PC-3 (cell line): ENCODE results near the gene TFF3. TPM values are rescaled to one million over a fixed set of nuclear protein-coding genes. Genes with fewer than 3 reads are reported as not detected.

Experiments
- ATAC-seq: fragments of 200-7000 bp; cut with Tn5 transposase; 2 replicates; pipeline ENCODE4 v1.9.1; 2020; ENCODE audit warnings: mild to moderate bottlenecking, moderate library complexity
- BruUV-seq: library from RNA; stranded (reverse); fragments of 400-500 nt; replicated peaks from 2 replicates; lab custom pipeline; 2021; lab: Mats Ljungman, UMichigan
- CTCF ChIA-PET: fragments of 300-600 bp; sonication (Branson Sonifier 250); formaldehyde crosslinking; loops from one replicate; lab custom pipeline; 2022; ENCODE audit warnings: antibody characterized with exemption; lab: Charles Lee
- POLR2A ChIA-PET: fragments of 300-600 bp; sonication (Branson Sonifier 250); formaldehyde crosslinking; loops from one replicate; lab custom pipeline; 2022; ENCODE audit warnings: antibody characterized with exemption; ENCODE audit not compliant: unreplicated experiment; lab: Charles Lee
- DNase-seq: peaks from one replicate; pipeline ENCODE4 v3.0.0-alpha.2; 2015
- H2AFZ ChIP-seq: fragments of 300-600 bp; sonication (generic); 2 replicates; pipeline ENCODE4 v1.6.0; 2016; ENCODE audit warnings: antibody characterized with exemption, low read length
- H3F3A ChIP-seq: fragments of 300-600 bp; sonication (generic); one replicate; pipeline ENCODE4 v1.6.0; 2017; ENCODE audit warnings: antibody characterized with exemption, low read length, control low read depth, mild to moderate bottlenecking; ENCODE audit not compliant: unreplicated experiment
- H3K27ac ChIP-seq: fragments of 300-600 bp; sonication (generic); 2 replicates; pipeline ENCODE4 v1.5.1; 2016; ENCODE audit warnings: mild to moderate bottlenecking, low read length
- H3K27me3 ChIP-seq: fragments of 300-600 bp; sonication (generic); 2 replicates; pipeline ENCODE4 v1.6.1; 2016; ENCODE audit warnings: low read length, mixed read lengths
- H3K36me3 ChIP-seq: fragments of 300-600 bp; sonication (generic); 2 replicates; pipeline ENCODE4 v1.6.1; 2016; ENCODE audit warnings: low read depth, mixed run types, low read length, mixed read lengths
- H3K4me1 ChIP-seq: fragments of 300-600 bp; sonication (generic); 2 replicates; pipeline ENCODE4 v1.5.1; 2016; ENCODE audit warnings: low read length; ENCODE audit not compliant: insufficient read depth
- H3K4me2 ChIP-seq: fragments of 300-600 bp; sonication (generic); 2 replicates; pipeline ENCODE4 v1.6.0; 2016; ENCODE audit warnings: low read length
- H3K4me3 ChIP-seq: fragments of 300-600 bp; sonication (generic); 2 replicates; pipeline ENCODE4 v1.5.1; 2016; ENCODE audit warnings: mild to moderate bottlenecking, low read length, mixed read lengths
- H3K79me2 ChIP-seq: fragments of 300-600 bp; sonication (generic); 2 replicates; pipeline ENCODE4 v1.6.1; 2017; ENCODE audit warnings: low read length, mixed read lengths
- H3K9ac ChIP-seq: fragments of 300-600 bp; sonication (generic); 2 replicates; pipeline ENCODE4 v1.6.0; 2016; ENCODE audit warnings: mild to moderate bottlenecking, low read length
- H3K9me2 ChIP-seq: fragments of 300-600 bp; sonication (generic); replicated peaks from 2 replicates; pipeline ENCODE4 v1.6.1; 2016; ENCODE audit warnings: mixed run types, low read length, mixed read lengths
- H3K9me3 ChIP-seq: fragments of 300-600 bp; sonication (generic); 2 replicates; pipeline ENCODE4 v1.6.1; 2016; ENCODE audit warnings: low read length, mixed read lengths
- H4K20me1 ChIP-seq: fragments of 300-600 bp; sonication (generic); 2 replicates; pipeline ENCODE4 v1.6.1; 2016; ENCODE audit warnings: low read length, mixed read lengths
- EZH2 ChIP-seq: fragments of 300-600 bp; sonication (generic); IDR thresholded peaks from one replicate; pipeline ENCODE4 v1.6.1; 2017; ENCODE audit warnings: antibody characterized with exemption, mild to moderate bottlenecking, low read length; ENCODE audit not compliant: unreplicated experiment
- EZH2phosphoT487 ChIP-seq: fragments of 300-600 bp; sonication (generic); IDR thresholded peaks from 2 replicates; pipeline ENCODE4 v1.6.1; 2018; ENCODE audit warnings: mild to moderate bottlenecking, antibody characterized with exemption, low read length, borderline replicate concordance
- intact Hi-C: fragments of 100-400 bp; cut with micrococcal nuclease; formaldehyde crosslinking; loops from 2 replicates; pipeline ENCODE4 v1.9.0; 2023
- total RNA-seq: library from RNA; depleted of rRNA; stranded (reverse); fragments of >200 nt; gene quantifications from 2 replicates; pipeline ENCODE4 v1.2.3, GENCODE V29; 2014
- TF ChIP-seq, protein P1 (sequence below): fragments of 300-600 bp; sonication (generic); conservative IDR thresholded peaks from 2 replicates; pipeline ENCODE4 v1.5.1; 2017; ENCODE audit warnings: antibody characterized with exemption, low read depth, mild to moderate bottlenecking, low read length

Gene TFF3
- total RNA-seq, 1 experiment from 2014 or later, result 2.8 TPM

DNA sequence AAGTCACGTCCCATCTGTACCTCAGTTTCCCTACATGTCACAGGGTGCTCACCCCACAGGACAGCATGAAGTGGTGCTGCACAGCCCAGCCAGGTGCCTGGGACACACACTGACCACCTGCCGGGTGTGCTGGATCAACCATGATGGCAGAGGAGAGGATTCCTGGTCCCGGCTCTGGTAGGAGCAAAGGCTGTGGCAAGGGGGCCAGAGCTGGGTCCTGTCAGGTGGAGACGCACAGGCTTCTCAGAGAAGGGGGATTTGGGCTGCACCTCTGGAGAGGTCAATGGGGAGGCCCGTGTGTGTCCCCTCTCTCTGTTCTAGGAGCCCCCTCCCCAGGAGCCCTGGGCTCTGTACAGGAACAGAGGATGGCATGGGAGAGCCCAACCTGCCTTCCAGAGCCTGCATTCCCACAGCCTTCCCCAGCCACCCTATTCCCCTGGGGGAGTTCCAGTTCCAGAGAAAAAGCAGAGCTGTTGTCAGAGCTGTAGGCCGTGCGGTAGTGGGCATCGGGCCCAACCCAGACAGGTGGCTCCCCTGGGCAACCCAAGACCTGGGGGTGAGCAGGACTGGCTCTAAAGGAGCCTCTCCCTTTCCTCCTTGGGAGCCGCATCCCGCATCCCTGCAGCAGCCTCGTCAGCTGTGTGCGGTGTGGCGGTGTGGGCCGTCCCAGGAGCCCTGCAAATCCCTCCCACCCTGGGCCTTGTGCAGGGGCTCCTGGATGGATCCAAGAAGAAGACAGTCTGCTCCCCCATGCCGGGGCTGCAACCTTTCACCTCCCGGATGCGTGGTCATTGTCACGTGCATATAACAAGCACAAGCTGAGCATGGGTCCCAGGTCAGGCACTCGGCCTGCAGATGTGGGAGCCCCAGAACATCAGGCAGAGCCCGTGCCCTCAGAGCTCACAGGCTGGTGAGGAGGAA is 2.9 kb upstream of the TFF3 start:
- Histone ChIP-seq H3K79me2 (no peaks in the 10 kb centered on the region), H3K9me2 (no peaks in the 10 kb centered on the region), H3K9ac (no peak overlapping the region), H3K36me3 (no peaks in the 10 kb centered on the region), H3K4me2 (no peak overlapping the region), H3K9me3 (no peaks in the 10 kb centered on the region), H3K27me3 (peaks cover 1% of the 10 kb centered on the region; the same call in 1 of the 2 replicates), H3K27ac (no peak overlapping the region), H2AFZ (no peak overlapping the region), H3F3A (no peaks in the 10 kb centered on the region), H3K4me3 (no peak overlapping the region), H4K20me1 (no peaks in the 10 kb centered on the region), H3K4me1 (no peaks in the 10 kb centered on the region)
- intact Hi-C loops, result no loop called here
- DNase-seq, result no peak
- TF ChIP-seq EZH2phosphoT487 (no peak), EZH2 (no peak)
- TF ChIP-seq, protein P1, sequence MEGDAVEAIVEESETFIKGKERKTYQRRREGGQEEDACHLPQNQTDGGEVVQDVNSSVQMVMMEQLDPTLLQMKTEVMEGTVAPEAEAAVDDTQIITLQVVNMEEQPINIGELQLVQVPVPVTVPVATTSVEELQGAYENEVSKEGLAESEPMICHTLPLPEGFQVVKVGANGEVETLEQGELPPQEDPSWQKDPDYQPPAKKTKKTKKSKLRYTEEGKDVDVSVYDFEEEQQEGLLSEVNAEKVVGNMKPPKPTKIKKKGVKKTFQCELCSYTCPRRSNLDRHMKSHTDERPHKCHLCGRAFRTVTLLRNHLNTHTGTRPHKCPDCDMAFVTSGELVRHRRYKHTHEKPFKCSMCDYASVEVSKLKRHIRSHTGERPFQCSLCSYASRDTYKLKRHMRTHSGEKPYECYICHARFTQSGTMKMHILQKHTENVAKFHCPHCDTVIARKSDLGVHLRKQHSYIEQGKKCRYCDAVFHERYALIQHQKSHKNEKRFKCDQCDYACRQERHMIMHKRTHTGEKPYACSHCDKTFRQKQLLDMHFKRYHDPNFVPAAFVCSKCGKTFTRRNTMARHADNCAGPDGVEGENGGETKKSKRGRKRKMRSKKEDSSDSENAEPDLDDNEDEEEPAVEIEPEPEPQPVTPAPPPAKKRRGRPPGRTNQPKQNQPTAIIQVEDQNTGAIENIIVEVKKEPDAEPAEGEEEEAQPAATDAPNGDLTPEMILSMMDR, result no peak
- ATAC-seq, result no peak
- ChIA-PET POLR2A (no interaction called here), CTCF (interaction anchor here (0.7 kb wide), 1 partner anchor 71 kb away, joined by 3 read pairs; no protein-coding TSS in a partner anchor)
- no TSS peak for BruUV-seq

DNA sequence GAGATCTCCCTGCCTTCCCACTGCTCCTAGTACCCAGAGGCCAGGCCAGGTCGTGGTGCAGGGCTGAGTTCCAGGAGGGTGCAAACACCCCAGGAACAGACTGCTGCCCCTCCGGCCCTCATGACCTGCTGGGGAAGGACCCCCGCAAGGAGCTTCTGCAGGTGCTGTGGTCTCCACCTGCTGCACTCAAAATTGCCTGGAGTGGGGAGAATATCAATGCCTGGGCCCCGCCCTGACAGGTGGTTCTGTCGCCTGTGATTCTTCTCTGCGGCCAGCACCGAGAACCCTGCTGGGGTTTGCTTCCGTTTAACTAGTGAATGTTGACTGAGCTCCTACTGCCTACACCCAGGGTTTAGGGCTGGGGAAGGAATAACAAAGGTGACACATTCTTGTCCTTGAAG is 2.1 kb upstream of the TFF3 start:
- H3K9me2 ChIP-seq, result no peaks in the 10 kb centered on the region
- H3F3A ChIP-seq, result no peaks in the 10 kb centered on the region
- no peak overlapping the region for H2AFZ ChIP-seq
- TF ChIP-seq EZH2 (no peak), EZH2phosphoT487 (no peak)
- TF ChIP-seq, protein P1, result no peak
- H3K9ac ChIP-seq, result no peak overlapping the region
- no peak overlapping the region for H3K4me3 ChIP-seq
- H3K4me2 ChIP-seq, result no peak overlapping the region
- H3K4me1 ChIP-seq, result no peaks in the 10 kb centered on the region
- ChIA-PET POLR2A (no interaction called here), CTCF (no interaction called here)
- no peaks in the 10 kb centered on the region for H4K20me1 ChIP-seq
- H3K9me3 ChIP-seq, result no peaks in the 10 kb centered on the region
- H3K27me3 ChIP-seq, result no peaks in the 10 kb centered on the region
- no peak overlapping the region for H3K27ac ChIP-seq
- DNase-seq (no peak), ATAC-seq (no peak)
- H3K79me2 ChIP-seq, result no peaks in the 10 kb centered on the region
- H3K36me3 ChIP-seq, result no peaks in the 10 kb centered on the region
- BruUV-seq, result no TSS peak
- intact Hi-C loops, result no loop called here

DNA sequence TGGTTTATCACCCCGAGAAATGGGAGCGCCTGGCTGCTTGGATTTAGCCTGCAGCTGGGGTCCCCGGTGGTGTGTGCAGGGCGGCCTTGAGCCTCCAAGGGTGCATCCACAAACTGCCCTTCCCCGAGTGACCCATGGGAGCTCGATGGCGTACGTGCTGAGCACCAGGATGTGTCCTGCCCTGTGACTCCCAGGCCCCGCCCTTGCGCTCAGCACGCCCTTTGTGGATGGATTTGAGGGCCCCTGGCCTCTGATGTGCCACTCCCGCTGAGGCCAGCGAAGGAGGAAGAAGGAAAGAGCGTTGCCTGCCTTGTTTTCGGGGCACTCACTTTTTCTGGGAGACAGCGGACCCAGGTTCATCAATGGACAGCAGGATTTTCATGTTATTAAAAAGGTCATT is 1.7 kb upstream of the TFF3 start:
- ChIA-PET CTCF (no interaction called here), POLR2A (no interaction called here)
- H3K9me3 ChIP-seq, result no peaks in the 10 kb centered on the region
- no peak overlapping the region for H3K27ac ChIP-seq
- no TSS peak for BruUV-seq
- H3K36me3 ChIP-seq, result no peaks in the 10 kb centered on the region
- ATAC-seq (no peak), DNase-seq (no peak)
- no peaks in the 10 kb centered on the region for H4K20me1 ChIP-seq
- H2AFZ ChIP-seq, result no peak overlapping the region
- H3K4me3 ChIP-seq, result no peak overlapping the region
- no peaks in the 10 kb centered on the region for H3K79me2 ChIP-seq
- H3K4me1 ChIP-seq, result no peaks in the 10 kb centered on the region
- no peak overlapping the region for H3K9ac ChIP-seq
- no peaks in the 10 kb centered on the region for H3K27me3 ChIP-seq
- no peak overlapping the region for H3K4me2 ChIP-seq
- TF ChIP-seq, protein P1, result no peak
- TF ChIP-seq EZH2phosphoT487 (no peak), EZH2 (no peak)
- H3F3A ChIP-seq, result no peaks in the 10 kb centered on the region
- H3K9me2 ChIP-seq, result no peaks in the 10 kb centered on the region
- intact Hi-C loops, result no loop called here
